T-helper 2 cell (primary cell): Measurements from ENCODE around the gene IL34.
A peak's percentile ranks its signal among the peaks of the same experiment; 100 is the strongest.

Experiments used
- DNase-seq, 5 experiments: peaks; one replicate each; pipeline versions ENCODE4 v3.0.0 to v3.0.0-alpha.2; 2012 to 2022

Gene IL34

DNA sequence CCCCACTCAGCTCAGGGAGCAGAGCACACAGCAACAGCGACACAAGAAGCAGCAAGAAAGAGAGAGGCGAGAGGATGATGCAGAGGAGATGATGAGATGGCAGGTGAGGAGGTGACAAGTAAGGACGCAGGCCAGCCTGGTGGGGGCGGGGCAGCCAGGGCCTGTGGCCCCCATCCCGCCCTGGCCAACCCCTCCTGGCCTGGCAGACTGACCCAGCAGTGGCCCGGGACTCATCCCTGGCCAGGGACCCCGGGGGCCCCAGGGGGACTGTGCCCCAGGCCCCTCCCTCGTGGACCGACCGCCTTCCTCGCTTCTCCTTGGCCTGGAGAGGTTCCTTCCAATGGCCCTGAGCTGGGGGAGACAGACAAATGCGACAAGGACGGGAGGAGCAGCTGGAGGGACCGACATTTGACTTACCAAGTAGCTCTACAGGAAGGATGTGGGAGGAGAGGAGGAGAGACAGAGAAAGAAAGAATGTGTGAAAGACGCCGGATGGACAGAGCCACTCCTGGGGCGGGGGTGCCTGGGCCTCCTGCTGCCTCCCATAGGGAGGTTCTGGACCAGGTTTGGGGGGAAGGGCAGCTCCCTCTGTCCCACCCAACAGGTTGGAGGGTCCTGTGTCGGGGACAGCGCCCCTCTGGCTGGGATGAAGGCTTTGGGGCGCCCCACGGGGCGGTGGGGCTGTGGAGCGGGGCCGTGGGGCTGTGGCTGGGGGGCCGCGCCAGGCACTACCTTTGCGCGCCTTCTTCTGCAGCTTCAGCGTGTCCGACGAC lies 32.7 kb downstream of the IL34 start:
- peak in 1 of 5 experiments; percentile 30 for DNase-seq

DNA sequence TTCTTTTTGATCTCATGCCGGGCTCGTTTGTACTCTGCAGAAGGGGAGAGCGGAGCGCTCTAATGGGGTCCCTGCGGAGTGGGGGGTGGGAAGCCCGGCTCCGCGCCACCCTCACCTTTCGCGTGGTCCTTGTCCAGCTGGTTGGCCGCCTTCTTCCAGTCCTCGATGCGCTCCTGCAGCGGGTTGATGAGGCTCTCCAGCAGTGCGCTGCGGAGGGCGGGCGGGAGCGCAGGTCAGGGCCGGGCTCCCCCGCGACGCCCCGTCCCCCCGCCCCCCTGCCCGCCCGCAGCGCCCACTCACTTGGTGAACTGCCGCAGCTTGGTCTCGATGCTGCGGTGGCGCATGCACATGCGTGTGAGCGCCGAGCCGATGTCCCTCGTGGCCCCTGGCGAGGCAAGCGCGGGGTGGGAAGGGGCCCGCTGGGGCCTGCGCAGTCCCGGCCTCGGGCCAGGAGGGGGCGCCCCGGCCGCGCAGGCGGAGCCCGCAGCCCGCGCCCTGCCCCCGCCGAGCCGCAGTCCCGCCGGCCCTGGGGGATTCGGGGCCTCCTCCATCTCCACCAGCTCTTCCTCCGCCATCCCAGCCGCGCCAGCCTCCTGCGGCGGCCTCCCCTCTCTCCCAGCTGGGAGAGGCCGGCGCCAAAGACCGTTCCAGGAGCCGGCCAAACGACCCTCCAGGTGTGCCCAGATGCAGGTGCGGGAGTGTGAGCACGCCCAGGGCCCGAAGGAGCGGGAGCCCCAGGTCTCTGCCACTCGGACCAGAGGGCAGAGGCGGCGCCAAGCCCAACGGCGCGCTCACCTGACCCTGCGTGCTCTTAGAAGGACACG lies 33.5 kb downstream of the IL34 start:
- DNase-seq: no peak

DNA sequence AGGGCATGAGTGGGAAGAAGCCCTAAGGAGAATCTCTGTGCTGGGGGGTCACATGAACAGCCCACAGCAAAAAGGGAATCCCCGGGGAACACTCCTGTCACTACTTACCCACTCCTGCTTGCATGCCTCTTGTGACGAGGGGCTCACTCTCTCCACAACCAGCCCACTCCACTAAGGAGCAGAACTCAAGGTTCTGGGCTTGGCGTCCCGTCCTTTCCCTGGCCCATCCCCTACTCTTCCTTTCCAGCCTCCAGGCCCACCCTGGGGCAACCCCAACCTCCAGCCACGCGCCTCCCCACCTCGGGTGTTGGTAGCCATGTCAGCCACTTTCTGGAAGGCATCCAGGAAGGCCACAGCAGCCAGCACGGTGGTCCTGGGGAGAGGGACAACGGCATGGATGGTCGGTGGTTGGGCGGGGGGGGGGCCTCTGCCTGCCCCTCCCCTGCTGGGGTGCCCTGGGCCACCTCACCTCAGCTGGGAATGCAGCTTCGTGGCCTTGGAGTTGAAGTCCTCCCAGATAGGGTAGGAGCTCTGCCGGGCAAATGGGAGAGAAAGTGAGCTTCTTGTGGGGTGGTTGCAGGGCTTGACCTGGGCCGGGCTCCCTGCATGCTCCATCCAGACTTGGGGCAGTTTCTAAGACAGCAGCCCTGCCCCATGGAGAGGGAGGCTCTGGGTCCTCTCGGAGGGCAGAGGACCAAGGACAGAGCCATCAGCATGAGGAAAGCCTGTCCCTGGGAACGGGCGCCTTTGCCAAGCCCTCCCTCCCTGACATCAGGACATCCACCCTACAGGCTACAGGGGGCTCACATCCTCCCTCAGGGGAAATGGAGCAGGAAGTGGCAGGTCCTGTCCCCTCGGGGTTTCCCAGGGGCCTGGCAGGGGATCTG lies 34.4 kb downstream of the IL34 start:
- no peak for DNase-seq

DNA sequence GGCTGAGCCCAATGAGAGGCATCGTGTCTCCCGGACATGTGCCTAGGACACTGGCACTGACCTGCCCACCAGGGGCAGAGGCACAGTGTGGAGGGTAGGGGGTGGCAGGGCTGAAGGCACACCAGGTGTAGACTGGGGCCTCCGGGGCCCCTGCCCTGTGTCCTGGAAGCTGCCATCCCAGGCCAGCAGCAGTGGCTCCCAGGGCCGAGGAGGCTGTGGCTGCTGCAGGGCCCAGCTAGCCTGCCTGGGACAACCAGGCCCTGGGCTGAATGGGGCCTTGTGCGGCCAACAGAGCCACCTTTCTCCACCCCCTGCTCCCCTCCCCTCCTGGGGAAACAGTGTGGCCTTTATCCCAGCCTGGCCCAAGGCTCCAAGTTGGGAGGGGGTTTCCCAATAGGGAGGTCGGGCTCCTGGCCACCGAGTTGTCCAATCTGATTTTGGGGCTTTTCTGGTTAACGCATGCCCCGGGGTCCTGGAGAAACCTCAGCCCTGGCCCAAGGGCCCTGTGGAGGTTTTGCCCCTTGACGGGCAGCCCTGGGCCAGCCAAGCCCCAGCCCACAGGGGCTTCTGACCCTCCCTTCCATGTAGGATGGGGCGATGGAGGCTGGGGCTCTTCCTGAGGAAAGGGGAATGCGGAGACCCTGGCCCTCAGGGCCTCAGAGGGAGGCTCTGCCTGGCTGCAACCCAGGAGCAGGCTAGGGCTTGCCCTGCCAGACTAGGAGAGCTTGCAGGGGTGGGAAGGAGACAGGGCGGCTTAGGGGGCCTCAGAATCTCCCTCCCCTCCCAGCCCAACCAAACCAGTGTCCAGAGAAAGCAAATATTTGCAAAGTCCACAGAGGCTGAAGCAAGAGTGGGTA lies 35.3 kb downstream of the IL34 start:
- DNase-seq: no peak

DNA sequence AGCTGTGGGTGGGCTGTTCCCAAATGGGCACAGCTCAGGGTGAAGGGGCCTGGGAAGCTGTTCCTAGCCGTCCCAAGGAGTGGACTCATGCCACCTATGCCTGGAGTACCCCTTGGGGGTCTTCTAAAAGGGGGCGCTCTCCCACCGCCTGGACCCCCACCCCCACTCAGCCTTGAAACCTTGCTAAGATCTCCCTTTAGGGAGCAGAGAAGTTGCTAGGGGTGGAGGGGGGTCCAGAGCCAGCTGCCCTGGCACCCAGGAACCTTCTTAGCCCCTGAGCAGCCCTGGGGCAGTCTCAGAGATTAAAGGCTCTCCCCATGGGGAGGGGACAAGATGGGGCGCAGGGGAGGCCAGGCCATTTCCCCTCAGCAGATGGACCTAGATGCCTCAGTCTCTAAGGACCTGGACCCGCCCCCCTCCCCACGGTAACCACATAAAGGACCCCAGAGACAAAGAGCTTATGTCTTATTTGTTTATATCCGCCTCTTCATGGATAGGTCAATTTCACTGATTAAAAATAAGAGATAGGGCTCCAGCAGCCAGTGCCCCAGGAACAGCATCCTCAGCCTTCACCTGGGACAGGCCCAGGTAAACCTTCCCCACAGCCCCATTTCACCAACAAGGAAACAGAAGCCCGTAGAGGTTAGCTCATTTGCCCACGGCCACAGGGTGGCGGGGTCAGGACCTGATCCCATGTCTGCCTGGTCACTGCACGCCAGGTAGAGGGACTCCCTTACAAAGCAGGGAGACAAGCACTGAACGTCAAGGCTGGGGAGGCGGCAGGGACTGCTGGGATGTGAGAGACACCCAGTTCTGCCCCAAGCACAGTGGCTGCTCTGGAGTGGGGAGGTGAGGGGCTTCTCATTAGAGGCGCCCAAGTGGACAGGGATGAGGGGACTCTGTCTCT lies 36.1 kb downstream of the IL34 start:
- DNase-seq: no peak

DNA sequence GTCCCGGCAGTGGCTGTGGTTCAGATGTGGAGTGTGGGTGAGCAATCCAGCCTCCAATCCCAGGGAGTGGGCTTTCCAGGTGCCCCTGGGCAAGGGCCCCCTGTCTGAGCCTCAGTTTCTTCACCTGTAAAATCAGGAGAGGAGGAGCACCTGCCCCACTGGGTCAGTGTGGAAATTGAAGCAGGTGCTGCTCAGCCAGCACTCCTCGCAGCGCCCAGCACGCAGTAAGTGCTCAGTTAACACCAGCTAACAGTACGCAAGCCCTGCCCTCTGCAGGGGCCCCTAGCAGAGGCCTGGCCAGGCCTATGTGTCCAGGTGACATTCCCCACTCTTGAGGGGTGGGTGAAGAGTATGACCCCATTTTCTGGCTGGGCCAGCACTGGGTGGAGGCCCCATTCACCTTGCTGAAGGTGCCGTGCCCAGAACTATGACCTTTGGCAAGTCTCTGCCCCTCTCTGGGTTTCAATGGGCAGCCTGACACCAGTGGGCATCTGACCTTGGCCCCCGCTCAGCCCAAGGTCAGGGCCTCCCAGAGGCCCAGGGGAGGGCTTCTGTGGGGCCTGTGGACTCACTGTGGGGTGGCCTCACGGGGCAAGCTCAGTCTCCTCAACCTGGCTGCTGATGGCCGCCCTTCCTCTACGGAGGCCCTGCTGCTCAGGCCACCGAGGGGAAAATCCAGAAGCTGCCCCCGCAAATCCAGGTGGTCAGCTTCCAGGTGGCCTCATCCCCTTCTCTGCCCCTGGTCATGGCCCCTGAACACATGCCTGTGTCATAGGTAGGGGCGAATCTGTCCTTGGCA lies 37.0 kb downstream of the IL34 start:
- DNase-seq: no peak

DNA sequence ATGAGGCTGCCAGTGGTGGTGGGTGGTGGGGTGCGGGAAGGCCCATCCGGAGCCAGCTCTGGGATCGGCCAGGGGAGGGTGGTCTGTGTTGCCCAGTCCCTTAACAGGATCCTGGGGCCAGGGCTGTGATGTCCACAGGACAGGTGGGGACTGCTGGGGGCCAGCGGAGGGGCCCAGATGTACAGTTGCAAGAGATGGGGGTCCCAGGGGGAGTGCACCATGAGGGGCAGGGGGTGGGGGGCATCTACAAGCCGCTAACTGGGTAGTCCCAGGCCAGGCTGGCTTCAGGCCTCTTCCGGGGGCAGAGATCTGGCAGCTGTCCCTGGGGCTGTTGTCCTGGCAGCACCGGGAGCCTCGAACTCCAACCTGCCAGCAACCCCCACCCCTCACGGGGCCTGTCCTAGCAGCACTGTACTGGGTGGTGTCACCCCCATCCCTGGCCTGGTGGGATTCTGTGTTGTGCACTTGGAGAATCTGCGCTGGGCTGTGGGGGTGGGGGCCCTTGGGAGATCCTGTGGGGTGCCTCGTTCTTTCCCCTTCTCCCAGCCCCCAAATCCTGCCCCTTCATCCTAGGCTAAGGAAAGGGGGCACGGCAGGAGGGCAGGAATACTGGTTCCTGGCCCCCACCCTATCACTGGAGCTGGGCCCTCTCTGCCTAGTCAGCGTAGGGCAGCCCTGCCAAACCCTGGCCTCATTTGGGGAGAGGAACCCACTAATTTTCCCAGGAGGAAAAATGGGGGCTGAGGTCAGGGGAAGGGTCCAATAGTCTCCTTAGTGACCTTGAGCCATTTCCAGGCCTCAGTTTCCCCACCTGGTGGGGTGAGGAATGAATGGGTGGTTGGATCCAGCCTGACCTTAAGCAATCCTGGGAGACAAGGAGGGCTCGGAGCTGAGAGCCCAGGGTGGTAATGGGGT lies 38.0 kb downstream of the IL34 start:
- DNase-seq: no peak

DNA sequence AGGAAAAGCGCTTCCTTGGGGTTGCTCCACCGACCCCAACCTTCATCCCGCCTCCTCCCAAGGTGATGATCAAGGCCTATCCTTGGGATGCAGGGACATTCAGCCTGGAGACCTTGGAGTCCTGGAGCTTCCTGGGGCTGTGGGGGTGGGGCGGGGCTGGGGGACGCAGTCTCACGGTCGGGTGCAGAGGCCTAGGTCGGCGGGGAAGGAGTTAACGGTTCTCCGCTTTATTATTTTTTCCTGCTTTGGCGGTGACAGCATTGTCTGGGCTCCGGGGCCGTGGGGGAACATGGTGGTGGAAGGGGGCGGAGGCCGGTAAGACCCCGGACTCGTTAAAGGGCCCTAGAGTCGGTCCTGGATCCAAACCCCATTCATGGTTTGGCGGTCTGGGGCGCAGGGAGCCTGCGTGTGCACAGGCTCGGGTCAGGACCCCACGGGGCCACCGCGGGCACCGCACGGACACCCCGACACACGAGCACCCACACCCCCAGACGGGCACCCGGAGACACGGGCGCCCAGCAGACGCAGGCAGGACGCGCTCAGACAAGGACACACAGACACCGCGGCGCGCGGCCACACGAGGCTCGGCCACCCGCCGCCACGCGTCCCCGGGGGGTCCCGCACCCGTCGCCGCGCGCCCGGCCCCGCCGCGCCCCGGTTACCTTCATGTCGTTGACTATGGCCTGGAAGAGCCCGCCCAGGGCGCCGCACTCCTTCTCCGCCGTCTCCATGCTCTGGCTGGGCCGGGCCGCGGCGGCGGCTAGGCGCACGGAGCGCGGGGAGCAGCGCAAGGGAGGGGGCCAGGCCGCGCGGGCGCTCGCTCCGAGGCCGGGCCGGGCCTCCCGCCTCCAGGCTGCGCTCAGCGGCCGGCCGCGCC lies 38.9 kb downstream of the IL34 start:
- peak in 1 of 5 experiments; percentile 25 for DNase-seq

DNA sequence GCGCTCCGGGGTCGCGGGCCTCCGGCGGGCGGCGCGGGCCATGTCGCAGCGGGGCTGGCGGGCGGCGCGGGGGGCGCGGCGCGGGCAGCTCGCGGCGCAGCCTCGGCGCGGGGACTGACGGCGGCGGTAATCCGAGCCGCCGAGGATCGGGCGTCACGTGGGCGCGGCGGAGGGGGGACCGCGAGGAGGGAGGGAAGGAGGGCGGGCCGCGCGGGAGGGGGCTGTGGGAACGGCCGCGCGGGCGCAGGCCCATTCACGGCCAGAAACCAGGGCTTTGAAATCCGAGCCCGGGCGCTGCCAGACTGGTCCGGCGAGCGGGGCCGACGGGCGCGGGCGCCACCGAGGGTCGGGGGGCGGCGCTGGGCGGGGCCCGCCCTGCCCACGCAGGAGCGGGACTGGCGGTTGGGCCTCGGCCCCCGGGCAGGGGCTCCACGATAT lies 39.6 kb downstream of the IL34 start, which contains the start of gene MTSS2:
Gene MTSS2, minus strand, starts transcription at position 116 of the 438 bp plus-strand sequence. CDS start 262 bp downstream, outside the sequence.
- DNase-seq: peak in 1 of 5 experiments; percentile 38

DNA sequence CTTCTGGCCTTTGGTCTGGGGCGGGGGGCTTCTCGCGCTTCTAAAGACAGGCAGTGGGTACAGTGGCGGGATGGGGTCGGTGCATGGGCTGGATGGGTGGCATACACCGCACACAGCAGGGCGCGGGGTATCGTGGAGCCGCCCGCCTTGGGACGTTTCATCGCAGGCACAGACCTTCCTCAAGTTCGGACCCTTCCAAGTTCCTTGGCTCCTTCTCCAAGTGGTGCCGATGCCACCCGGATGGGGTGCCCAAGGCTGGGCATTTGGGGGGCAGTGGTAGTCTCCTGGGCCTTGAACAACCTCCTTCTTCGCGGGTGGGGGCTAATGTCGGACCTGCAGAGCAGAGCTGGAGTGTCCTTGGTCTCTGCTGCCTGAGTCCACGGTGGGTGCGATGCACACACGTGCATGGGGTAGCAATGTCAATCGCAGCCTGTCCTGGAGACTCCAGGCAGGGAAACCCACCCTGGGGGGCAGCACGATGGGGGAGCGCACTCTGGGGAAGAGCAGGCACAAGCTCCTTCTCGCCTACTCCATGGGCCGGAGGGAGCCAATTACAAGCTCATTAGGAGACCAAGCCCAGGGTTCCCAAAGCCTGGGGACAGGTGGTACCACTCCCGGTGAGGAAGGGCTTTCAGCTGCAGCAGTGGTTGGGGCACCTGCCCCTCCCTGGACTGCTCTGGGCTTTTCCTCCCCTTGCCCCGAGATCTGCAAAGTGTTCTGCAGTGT lies 40.2 kb downstream of the IL34 start:
- no peak for DNase-seq

DNA sequence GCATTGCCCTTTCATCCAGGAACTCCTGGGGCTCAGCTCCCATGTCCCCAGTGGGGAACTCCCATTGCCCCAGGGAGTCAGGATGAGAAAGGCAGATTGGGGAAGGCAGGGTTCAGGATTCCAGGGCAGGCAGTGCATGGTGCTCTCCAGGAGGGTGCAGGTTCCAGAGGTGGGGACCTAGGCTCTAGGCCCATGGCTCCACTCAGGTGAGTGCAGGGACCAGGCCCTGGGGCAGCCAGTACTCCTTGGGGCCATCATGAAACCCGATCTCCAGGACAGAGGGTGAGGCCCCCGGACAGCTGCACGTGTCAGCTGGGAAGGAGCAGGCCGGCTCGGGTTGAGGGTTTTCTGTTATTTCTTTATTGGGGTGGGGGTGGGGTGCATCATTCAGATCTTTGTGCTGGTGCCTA lies 40.7 kb downstream of the IL34 start:
- DNase-seq: no peak

DNA sequence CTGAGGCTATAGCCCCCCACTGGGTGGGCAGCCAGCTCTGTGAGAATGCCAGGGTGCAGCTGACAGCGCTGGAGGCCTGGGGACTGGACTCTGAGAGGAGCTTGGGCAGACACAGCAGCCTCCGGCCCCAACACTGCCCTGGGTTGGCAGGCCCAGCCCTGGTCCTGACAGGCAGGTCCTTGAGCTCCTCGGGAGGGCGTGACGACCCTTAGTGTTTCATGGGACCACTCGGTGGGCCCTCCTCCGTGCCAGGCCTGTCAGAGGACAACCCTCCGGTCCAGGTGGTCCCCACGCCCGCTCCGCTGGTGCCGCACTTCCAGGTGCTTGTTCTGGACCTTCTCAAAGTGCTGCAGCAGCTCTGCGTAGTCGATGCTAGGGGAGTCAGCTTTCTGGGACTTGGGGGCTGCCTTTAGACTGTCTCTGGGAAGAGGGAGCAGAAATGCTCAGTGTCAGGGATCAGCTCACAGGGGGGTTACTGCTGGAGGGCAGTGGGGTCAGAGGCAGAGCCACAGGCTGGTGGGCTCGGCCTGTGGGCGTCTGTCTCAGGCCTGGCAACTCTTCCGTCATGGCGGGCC lies 41.4 kb downstream of the IL34 start:
- DNase-seq: no peak

DNA sequence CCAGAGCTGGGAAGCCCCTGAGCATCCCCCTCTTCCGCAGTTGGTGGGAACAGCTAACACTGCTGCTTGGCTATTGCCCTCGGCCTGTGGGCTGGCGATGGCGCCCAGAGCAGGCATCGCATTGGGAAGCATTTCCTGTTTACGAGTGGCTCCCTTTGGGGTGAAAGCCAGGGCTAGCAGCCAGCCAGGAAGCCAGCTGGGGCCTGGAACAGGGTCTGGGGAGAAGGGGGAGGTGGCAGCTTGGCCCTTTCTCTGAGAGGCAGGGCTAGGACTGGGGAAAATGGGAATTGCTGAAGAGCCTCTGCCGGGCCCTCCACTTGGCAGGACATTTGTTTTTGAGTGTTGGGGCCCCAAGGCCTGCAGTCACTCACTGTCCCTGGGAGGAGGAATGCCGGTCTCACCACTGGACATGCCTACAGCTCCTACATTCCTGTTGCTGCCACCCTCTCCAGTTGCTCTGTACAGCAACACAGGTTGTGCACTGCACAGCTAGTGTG lies 41.9 kb downstream of the IL34 start:
- no peak for DNase-seq

DNA sequence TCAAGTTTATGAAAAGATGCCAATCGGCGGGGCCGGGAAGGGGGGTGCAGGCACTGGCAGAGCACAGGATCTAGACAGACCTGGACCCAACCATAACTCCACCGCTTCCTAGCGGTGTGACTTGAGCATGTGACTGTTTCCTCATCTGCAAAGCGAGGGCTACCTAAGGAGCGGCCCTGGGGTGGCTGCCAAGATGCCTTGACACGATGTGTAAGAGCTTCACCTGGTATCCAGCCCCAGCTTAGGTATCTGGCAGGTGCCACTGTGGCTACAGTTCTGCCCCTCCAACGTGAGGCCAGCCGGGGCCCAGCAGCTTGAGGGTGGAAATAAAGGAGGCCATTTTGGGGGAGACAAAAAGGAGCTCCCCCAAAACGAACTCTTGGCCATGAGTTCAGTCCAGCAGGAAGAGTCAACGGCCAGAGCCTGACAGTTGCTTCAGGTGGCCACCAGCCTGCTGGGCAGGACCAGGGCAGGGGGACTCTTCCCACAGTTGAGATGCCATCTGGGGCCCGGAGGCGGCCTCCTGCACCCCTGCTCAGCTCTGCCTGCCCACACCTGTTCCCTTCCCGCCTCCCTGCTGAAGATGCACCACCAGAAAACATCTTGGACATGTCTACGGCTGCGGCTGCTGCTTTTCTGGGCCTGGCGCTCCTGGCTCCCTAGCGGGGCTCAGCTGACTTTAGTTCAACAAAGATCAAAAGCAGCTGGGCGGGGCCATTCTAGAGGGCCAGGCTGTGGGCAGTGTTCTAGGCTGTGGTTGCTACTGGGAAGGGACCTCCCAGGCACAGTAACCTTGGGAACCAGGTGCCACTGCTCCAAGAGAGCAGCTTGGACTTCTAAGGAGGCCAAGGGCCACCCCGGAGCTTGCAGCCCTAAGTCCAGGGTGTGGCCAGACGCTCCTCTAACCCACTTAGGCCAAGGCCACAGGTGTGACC lies 42.9 kb downstream of the IL34 start:
- DNase-seq: no peak
